Neuron (in vitro differentiated cells): ENCODE measurements around the gene SPAG7.
A peak's percentile ranks its signal among the peaks of the same experiment; 100 is the strongest.

Experiments
- H2AFZ ChIP-seq: one replicate; pipeline ENCODE4 v1.6.1; 2013; ENCODE audit warnings: low read depth, mild to moderate bottlenecking, inconsistent platforms, low read length, moderate library complexity
- H3K27me3 ChIP-seq: one replicate; pipeline ENCODE4 v1.6.1; 2013; ENCODE audit warnings: low read length; ENCODE audit not compliant: insufficient read depth
- H3K36me3 ChIP-seq: one replicate; pipeline ENCODE4 v1.6.1; 2013; ENCODE audit warnings: low read length; ENCODE audit not compliant: insufficient read depth
- H3K4me1 ChIP-seq: one replicate; pipeline ENCODE4 v1.6.1; 2013; ENCODE audit warnings: low read length; ENCODE audit not compliant: insufficient read depth
- H3K4me3 ChIP-seq: 2 replicates; pipeline ENCODE4 v1.5.1; 2013; ENCODE audit warnings: mild to moderate bottlenecking, low read length, moderate library complexity
- H3K9me3 ChIP-seq: one replicate; pipeline ENCODE4 v1.6.1; 2013; ENCODE audit warnings: low read length

Gene SPAG7

DNA sequence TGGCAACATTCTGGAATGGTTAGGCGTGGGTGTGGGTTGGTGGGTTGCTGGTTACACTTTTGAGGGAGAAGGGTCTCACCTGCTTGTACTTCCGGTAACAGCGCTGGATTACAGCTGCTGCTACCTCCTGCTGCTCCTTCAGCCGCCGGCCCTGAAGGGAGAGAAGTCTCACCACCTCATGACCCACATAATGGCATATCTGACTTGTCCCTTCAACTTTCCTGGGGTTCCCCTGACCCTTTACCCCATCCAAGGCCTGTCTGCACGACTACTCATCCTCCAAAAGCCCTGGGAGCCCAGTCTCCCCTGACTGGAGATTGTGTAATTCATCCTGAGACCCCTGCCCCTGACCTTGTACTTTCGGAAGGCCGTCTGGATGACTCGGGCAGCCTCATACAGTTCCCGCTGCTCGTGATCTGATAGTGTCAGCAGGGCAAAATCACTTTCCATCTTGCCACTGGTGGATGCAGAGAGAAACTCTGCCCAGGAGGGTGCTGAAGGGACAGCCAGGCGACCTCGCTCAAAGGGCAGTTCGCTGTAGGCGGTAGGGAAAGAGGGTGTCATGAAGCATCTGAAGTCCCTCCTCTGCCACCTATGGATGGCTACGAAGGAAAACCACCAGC lies 2.0 kb upstream of the SPAG7 start:
- peak overlapping the region; percentile 92 for H3K4me3 ChIP-seq
- H3K36me3 ChIP-seq, result peaks cover 3% of the 10 kb centered on the region
- H2AFZ ChIP-seq, result no peak overlapping the region
- peaks cover 20% of the 10 kb centered on the region for H3K4me1 ChIP-seq
- H3K27me3 ChIP-seq, result no peaks in the 10 kb centered on the region
- no peaks in the 10 kb centered on the region for H3K9me3 ChIP-seq

GRCh38 chr17:4969047-4969550 lies 1.5 kb upstream of the SPAG7 start:
- Histone ChIP-seq H3K4me3 (peak overlapping the region; percentile 92), H2AFZ (no peak overlapping the region), H3K9me3 (no peaks in the 10 kb centered on the region), H3K27me3 (no peaks in the 10 kb centered on the region), H3K4me1 (peaks cover 20% of the 10 kb centered on the region), H3K36me3 (peaks cover 3% of the 10 kb centered on the region)

- Histone ChIP-seq H3K27me3 (no peaks in the 10 kb centered on the region), H2AFZ (peak overlapping the region; percentile 24), H3K9me3 (no peaks in the 10 kb centered on the region), H3K4me1 (peaks cover 20% of the 10 kb centered on the region), H3K4me3 (peak overlapping the region; percentile 92), H3K36me3 (peaks cover 3% of the 10 kb centered on the region)
Observed at GRCh38 chr17:4968486-4969046, 949 bp upstream of the SPAG7 start.

GRCh38 chr17:4966844-4967538 lies 626 bp downstream of the SPAG7 start:
- Histone ChIP-seq H3K9me3 (no peaks in the 10 kb centered on the region), H3K27me3 (no peaks in the 10 kb centered on the region), H2AFZ (peak overlapping the region; percentile 13), H3K4me1 (peaks cover 20% of the 10 kb centered on the region), H3K36me3 (peaks cover 3% of the 10 kb centered on the region), H3K4me3 (peak overlapping the region; percentile 92)

GRCh38 chr17:4965311-4965986 lies 2.2 kb downstream of the SPAG7 start:
- peaks cover 20% of the 10 kb centered on the region for H3K4me1 ChIP-seq
- H3K27me3 ChIP-seq, result no peaks in the 10 kb centered on the region
- no peaks in the 10 kb centered on the region for H3K9me3 ChIP-seq
- H2AFZ ChIP-seq, result no peak overlapping the region
- H3K4me3 ChIP-seq, result no peak overlapping the region
- peaks cover 8% of the 10 kb centered on the region for H3K36me3 ChIP-seq

- no peaks in the 10 kb centered on the region for H3K27me3 ChIP-seq
- peaks cover 35% of the 10 kb centered on the region for H3K36me3 ChIP-seq
- no peaks in the 10 kb centered on the region for H3K4me1 ChIP-seq
- H3K4me3 ChIP-seq, result no peak overlapping the region
- H2AFZ ChIP-seq, result no peak overlapping the region
- H3K9me3 ChIP-seq, result peaks cover under 1% of the 10 kb centered on the region
Observed at GRCh38 chr17:4960279-4960922, 7.2 kb downstream of the SPAG7 start.

DNA sequence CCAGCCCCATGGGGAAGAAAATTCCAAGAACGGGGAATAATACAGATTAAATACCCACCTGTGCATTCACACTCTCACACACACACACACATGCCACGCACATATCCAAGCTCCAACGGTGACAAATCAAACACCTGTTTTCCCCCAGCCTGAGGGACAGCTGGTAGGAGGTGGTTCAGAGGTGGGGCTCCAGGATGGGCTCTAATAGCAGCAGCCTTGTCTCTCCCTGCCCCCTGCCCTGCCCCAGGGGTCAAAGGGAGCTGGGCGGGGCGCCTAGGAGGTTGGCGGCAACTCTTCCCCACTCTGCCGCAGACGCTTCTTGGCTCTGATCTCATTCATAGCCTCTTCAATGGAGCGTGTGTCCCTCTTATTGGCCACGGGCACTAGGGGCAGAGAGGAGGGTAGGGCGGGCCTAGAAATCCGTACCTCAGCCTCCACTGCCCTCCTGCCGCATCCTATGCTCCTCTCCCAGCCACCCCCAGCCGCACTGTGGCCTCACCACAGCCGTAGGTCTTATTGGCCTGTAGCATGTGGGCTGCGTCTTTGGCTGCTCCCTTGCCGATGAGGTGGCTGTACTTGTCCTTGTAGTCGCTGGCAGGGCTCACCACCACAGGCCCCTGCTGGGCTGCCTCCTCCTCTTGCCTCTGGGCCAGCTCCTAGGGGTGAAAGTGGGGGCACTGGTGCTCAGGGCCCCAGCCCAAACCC lies 8.2 kb downstream of the SPAG7 start:
- Histone ChIP-seq H3K9me3 (peaks cover 4% of the 10 kb centered on the region), H3K36me3 (peaks cover 35% of the 10 kb centered on the region), H3K4me1 (no peaks in the 10 kb centered on the region), H3K27me3 (no peaks in the 10 kb centered on the region), H3K4me3 (no peak overlapping the region), H2AFZ (no peak overlapping the region)

GRCh38 chr17:4958102-4958501 lies 9.5 kb downstream of the SPAG7 start:
- H3K4me1 ChIP-seq, result no peaks in the 10 kb centered on the region
- H3K36me3 ChIP-seq, result peaks cover 35% of the 10 kb centered on the region

GRCh38 chr17:4956493-4957061 lies 11.0 kb downstream of the SPAG7 start:
- Histone ChIP-seq H3K4me3 (no peak overlapping the region), H3K27me3 (no peaks in the 10 kb centered on the region), H2AFZ (no peak overlapping the region), H3K36me3 (peaks cover 32% of the 10 kb centered on the region), H3K4me1 (peaks cover 4% of the 10 kb centered on the region), H3K9me3 (peaks cover 4% of the 10 kb centered on the region)

More at GRCh38 chr17:4958102-4958501, 9.5 kb downstream of the SPAG7 start:
- Histone ChIP-seq H2AFZ (no peak overlapping the region), H3K27me3 (no peaks in the 10 kb centered on the region), H3K9me3 (peaks cover 4% of the 10 kb centered on the region), H3K4me3 (no peak overlapping the region)

DNA sequence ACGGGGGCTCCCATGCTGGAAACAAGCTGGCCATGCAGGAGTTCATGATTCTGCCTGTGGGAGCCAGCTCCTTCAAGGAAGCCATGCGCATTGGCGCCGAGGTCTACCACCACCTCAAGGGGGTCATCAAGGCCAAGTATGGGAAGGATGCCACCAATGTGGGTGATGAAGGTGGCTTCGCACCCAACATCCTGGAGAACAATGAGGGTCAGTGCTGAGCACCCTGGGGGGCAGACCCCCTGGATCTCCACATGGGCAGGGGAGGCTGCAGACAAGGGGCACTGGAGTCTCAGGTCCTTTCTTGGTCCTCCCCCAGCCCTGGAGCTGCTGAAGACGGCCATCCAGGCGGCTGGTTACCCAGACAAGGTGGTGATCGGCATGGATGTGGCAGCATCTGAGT lies 12.5 kb downstream of the SPAG7 start:
- H3K36me3 ChIP-seq, result peaks cover 24% of the 10 kb centered on the region
- H3K9me3 ChIP-seq, result peaks cover 4% of the 10 kb centered on the region
- no peaks in the 10 kb centered on the region for H3K27me3 ChIP-seq
- H3K4me3 ChIP-seq, result no peak overlapping the region
- H2AFZ ChIP-seq, result no peak overlapping the region
- H3K4me1 ChIP-seq, result peaks cover 17% of the 10 kb centered on the region

GRCh38 chr17:4953451-4953961 lies 14.1 kb downstream of the SPAG7 start:
- H3K4me1 ChIP-seq, result peaks cover 19% of the 10 kb centered on the region
- H3K4me3 ChIP-seq, result no peak overlapping the region
- peaks cover 13% of the 10 kb centered on the region for H3K36me3 ChIP-seq
- no peaks in the 10 kb centered on the region for H3K27me3 ChIP-seq
- H3K9me3 ChIP-seq, result peaks cover 4% of the 10 kb centered on the region
- H2AFZ ChIP-seq, result no peak overlapping the region

- H3K27me3 ChIP-seq, result no peaks in the 10 kb centered on the region
- peaks cover 4% of the 10 kb centered on the region for H3K9me3 ChIP-seq
- peaks cover 5% of the 10 kb centered on the region for H3K36me3 ChIP-seq
- H2AFZ ChIP-seq, result no peak overlapping the region
- H3K4me3 ChIP-seq, result peak overlapping the region; percentile 84
- peaks cover 26% of the 10 kb centered on the region for H3K4me1 ChIP-seq
Observed at GRCh38 chr17:4951486-4951885, 16.1 kb downstream of the SPAG7 start.
